Stimulated activated CD4-positive, alpha-beta T cell treated with anti-CD3 and anti-CD28 coated beads, TNF-alpha, amount 100 ng/mL, for 48 hours (primary cell): ENCODE data around the gene RUNX1.
A peak's percentile ranks its signal among the peaks of the same experiment; 100 is the strongest.

ENCODE experiments used
- DNase-seq, 3 donors: peaks; one replicate each; pipeline ENCODE4 v3.0.0-alpha.2; 2020; ENCODE audit warnings: low read depth in 3 of 3

RUNX1 gene

GRCh38 chr21:34788879-34789278, 260.2 kb downstream of the RUNX1 start:
- DNase-seq: no peak

DNA sequence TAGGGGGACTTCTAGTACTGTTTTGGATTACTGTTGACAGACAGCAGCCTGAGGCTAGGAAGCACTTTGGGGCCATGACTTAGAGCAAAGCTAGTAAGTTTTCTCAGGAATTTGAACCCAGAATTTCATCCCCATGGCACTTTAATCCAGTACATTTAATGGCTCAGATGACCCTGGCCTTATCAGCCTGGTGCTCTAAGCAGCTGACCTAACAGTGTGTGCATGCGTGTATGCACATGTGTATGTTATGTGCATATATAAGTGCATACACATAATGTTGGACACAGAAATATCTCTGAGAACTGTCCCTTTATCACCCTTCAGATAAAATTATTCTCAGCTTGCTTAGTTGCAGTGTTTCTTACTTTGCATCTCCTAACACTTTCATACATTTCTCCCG, 265.3 kb downstream of the RUNX1 start:
- DNase-seq: no peak

- no peak for DNase-seq
These were observed 266.4 kb downstream of the RUNX1 start for GRCh38 chr21:34782506-34783360.

GRCh38 chr21:34781526-34781925, 267.6 kb downstream of the RUNX1 start:
- no peak for DNase-seq

GRCh38 chr21:34779860-34780259, 269.2 kb downstream of the RUNX1 start:
- no peak for DNase-seq

DNA sequence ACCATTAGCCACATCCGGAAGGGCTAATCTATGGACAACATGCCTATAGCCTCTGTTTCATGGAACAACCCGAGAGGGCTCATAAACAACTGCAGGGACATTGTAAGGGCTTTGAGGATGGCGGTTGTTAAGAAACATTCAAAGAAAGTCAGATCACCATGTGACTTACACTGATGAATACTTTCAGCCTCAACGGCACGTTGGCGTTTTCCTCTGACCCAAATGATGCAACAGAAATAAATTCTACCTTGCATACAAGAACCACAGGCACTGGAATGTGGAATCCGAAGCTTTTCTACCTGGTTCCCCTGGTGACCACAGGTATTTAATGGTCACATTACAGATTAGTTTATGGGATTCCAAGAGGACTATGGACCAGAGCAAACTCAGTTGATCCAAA, 273.3 kb downstream of the RUNX1 start:
- DNase-seq: no peak

DNA sequence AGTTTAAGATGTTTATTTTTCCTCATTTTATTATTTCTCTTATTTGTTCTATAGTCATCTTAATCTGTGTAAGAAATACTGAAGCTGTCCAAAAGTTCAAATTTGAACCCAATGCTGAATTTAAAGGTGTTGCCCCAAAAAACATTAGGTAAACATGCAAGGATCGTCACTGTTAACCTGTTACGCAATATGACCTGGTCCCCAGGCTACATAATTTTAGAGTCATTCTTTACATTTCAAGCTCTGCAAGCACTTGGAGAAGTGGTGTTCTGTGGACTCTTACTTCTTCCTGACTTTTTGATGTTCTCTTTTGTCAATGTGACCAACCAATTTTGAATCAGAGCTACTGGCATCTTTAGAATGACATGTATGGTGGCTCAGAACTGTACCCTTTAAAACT, 274.4 kb downstream of the RUNX1 start:
- DNase-seq: no peak

DNA sequence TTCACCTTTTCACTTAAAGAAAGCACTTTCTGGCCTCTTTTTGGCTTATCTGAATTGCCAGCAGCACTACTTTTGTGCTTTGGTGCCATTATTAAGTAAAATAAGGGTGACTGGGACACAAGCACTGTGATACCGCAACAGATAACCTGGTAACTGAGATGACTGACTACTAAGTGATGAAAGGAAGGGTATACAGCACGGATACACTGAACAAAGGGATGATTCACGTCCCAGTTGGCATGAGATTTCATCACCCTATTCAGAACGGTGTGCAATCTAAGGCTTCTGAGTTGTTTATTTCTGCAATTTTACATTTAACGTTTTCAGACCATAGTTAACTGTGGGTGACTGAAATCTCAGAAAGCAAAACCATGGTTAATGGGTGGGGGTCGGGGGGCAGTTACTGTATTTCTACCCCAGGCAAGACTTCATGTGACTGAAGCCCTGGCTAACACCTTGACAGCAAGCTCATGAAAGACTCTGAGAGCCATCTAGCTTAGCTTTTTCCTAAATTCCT, 277.5 kb downstream of the RUNX1 start:
- DNase-seq: no peak

DNA sequence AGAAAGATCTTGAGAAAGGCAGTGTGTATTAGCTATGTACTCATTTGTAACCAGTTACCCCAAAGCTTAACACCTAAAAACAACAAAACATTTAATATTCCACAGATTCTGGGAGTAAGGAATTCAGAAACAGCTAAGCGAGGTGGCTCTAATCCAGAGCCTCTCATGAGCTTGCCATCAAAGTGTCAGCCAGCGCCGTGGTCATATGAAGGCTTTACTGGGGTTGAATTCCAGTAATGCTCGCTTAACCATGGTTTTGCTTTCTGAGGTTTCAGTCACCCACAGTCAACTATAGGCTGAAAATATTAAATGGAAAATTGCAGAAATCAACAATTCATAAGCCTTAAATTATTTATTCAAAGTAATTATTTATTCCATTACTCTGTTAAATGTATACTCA, 278.5 kb downstream of the RUNX1 start:
- DNase-seq: no peak

GRCh38 chr21:34768326-34768725, 280.8 kb downstream of the RUNX1 start:
- no peak for DNase-seq

DNA sequence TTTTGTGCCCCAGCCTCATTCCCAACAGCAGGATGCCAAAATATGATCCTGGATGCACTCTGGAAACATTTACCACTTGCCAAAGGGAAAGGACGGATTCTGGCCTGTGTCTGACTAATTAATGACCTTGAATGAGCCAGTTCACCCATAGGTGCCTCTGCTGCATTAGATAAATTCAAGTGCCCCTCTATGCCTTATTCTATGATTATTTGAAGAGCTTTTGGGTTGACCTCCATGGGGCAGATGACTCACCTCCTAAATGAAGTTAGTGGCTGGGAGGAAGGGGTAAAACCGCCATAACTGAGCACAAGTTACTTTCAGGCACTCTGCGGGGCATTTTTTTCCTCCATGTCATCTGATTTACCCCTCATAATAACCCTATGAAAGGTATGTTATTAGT, 282.2 kb downstream of the RUNX1 start:
- DNase-seq: no peak

GRCh38 chr21:34765619-34766018, 283.5 kb downstream of the RUNX1 start:
- no peak for DNase-seq

DNA sequence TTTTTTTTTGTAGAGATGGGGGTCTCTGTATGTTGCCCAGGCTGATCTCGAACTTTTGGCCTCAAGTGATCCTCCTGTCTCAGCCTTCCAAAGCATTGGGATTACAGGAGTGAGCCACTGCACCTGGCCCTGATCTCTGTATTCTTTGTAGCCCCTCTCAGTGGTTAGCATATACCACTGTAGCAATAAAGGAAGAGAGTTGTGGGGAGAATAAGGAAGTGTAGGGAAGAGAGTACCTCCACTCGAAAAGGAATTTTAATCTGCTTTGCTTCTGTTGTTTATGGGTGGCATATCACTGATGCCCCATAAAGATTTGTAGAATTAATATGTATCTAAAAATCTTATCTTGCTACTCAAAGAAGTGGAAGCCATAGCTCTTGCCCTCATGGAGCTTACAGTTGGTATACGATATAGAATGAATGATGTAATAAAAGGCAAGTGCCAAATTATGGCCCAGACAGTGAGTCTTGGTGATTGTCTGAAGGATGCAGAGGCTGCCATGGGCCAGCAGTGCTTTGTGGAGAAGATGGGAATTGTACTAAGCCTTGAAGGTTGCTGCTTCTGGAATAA, 284.3 kb downstream of the RUNX1 start:
- no peak for DNase-seq

DNA sequence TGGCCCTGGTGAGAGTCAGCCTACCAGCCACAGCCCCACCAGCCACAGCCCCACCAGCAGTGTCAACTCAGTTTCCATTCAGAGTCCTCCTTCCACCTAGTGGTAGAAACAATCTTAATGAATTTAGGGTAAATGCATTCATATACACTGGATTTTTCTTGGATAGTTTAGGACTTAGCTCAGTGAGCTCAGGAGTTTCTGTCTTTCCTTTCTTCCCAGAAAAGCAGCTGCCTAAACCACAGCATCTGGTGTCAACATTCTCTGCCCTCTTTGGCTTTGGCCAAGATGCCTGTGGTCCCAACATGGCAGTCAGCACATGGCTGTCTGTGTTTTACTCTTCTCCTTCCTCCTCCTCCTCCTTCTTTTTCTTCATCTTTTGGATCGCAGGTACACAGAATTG, 286.3 kb downstream of the RUNX1 start:
- no peak for DNase-seq

DNA sequence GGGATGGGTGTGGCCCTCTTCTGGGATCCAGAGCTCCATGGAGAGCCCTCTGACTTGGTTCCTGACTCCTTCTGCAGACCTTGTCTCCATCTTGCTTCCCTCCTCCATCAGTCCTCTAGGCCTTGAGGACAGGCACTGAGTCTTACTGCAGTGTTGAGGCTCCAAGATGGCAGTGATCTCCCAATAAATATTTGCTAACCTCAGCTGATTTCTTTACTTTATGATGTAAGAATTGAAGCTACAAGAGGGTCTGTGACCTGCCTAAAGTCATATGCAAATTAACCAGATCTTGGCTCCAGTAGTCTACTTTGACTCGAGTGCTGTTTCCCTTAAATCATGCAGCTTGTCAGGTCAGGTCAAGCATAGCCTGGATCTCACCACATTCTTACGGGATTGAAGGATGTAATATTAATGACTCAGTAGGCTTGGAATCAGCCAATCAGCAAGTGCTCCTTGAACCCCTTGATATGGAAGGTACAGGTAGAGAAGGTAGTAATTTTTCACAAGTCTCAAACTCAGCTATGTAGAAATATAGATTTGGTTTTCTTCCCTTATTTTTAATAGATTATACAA, 287.3 kb downstream of the RUNX1 start:
- no peak for DNase-seq

GRCh38 chr21:34754690-34755647, 294.1 kb downstream of the RUNX1 start:
- no peak for DNase-seq

DNA sequence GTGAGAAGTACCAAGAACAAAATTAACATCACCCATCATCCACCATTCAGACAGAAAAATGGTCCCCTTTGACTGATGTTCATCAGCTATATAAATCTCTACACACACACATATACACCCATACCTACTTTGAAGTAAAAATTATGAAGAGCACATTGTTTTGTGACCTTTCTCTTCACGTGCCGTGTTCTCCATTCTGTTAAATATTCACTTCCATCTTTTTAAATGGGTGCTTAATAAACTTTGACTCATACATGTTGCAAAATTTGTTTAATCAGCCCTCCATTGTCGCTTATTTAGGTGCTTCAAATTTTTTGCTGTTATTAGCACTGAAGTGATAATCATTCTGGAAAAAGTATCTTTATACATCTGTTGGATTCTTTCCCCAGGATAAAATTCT, 300.2 kb downstream of the RUNX1 start:
- no peak for DNase-seq

DNA sequence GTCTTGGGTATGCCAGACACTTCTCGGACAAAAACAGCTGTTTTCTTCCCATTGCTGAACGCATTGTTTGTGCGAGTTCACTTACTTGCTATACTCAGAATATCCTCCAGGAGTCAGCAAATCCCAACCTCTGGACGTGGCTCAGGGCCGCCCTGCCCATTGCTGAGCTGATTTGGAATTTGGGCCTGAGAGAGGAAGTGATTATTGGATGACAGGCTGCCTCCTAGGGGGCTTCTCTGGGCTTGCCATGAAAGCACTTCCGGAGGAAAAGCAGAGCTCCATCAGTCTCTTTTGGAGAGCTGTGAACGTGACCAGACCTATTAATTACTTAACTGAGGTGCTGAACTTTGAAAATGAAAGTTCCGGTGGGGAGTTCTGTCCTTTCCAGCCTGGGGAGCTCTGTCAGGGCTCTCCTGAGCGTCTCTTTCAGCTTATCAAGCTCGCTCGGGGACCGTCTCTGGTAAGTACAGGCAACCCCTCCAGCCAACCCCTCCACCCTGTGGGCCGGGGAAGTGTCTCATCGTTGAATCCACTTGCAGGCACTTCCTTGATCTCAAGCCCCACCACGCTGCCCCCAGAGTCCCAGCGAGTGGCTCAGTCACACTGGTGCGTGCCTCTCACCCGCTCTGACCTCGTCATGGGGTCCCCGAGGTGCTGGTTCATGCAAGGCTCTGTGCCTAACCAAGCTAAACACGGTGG, 303.4 kb downstream of the RUNX1 start:
- DNase-seq: peak; percentile 30 to 47 (median 37)

DNA sequence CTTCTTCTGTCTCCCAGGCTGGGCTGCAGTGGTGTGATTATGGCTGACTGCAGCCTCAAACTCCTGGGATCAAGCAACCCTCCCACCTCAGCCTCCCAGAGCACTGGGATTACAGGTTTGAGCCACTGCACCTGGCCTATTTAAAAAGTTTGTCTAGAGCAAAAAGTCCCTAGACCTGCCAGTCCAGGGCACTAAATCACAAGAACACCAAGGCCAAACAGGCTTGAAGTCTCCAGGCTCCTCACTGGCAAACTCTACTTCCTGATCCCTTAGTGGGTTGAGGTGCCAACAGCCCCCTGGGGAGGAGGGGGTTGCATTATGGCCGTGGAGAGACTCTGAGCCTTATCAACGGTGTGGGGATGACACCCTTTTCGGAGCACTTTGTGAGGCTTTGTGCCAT, 304.3 kb downstream of the RUNX1 start:
- no peak for DNase-seq

DNA sequence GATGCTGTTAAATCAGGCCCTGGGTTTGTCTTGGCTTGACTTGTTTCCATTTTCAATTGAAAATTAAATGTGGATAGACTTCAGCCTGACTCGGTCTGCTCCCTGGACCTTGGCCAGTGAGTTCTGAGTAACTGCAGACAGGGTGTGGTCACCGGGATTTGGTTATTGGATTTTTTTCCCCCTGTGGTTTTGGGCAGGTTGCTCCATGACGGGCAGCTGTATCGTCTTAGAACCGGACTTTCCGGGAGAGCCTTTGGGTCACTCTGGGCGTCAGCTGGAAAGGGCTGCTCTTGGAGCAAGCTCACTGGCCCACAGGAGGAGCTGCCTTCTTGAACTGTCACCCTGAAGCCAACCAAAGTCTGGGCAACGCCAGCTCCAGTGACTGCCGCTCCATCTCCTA, 305.3 kb downstream of the RUNX1 start:
- no peak for DNase-seq

DNA sequence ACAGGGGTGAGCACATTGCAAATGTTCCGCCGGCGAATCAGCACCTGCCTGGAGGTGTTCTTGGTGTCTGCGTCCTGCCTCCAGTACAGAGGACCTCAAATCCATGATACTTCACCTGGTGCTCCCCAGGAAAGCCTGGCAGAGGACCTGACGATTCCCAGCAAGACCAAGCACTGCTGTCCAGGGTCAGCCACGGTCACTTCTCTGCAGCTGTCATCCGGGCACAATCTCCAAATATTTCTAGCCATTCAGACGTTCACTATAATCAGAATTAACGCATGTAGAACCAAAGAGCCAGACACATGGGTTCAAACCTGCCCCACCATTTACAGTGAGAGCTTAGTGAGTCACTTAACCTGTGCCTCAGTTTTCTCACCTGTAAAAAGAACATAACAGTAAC, 305.8 kb downstream of the RUNX1 start:
- no peak for DNase-seq
